SU-DHL-6 (cell line): ENCODE measurements around the gene MRM2.

Experiments used
- H2AFZ ChIP-seq: fragments of 200-600 bp; sonication (generic); 2 replicates; pipeline ENCODE4 v1.6.1; 2014; ENCODE audit warnings: low read depth, mild to moderate bottlenecking, moderate library complexity, mixed read lengths, antibody characterized with exemption, low read length; ENCODE audit not compliant: severe bottlenecking
- H3F3A ChIP-seq: fragments of 200-600 bp; shearing (Covaris generic); 2 replicates; pipeline ENCODE4 v1.6.0; 2016; ENCODE audit warnings: antibody characterized with exemption, mild to moderate bottlenecking; ENCODE audit not compliant: insufficient read depth
- H3K27ac ChIP-seq: fragments of 200-600 bp; sonication (generic); 2 replicates; pipeline ENCODE4 v1.5.1; 2016; ENCODE audit warnings: low read depth, mild to moderate bottlenecking, low read length, moderate library complexity, mixed read lengths
- H3K27me3 ChIP-seq: fragments of 200-600 bp; sonication (generic), shearing (Covaris generic); 2 replicates; pipeline ENCODE4 v1.6.0; 2014; ENCODE audit warnings: mild to moderate bottlenecking, low read length
- H3K36me3 ChIP-seq: fragments of 200-600 bp; sonication (generic); 2 replicates; pipeline ENCODE4 v1.6.1; 2014; ENCODE audit warnings: mild to moderate bottlenecking, low read length, mixed read lengths
- H3K4me2 ChIP-seq: fragments of 300-600, 200-600 bp; shearing (Covaris generic), sonication (generic); 2 replicates; pipeline ENCODE4 v1.6.0; 2014; ENCODE audit warnings: low read length, low read depth, mild to moderate bottlenecking; ENCODE audit not compliant: poor library complexity, severe bottlenecking
- H3K4me3 ChIP-seq: fragments of 200-600 bp; sonication (generic); 2 replicates; pipeline ENCODE4 v1.5.1; 2014; ENCODE audit warnings: antibody characterized with exemption, low read length, mild to moderate bottlenecking, mixed read lengths; ENCODE audit not compliant: insufficient read depth, poor library complexity, severe bottlenecking
- H3K79me2 ChIP-seq: fragments of 200-600 bp; sonication (generic); 2 replicates; pipeline ENCODE4 v1.6.1; 2014; ENCODE audit warnings: mild to moderate bottlenecking, low read length, moderate library complexity; ENCODE audit not compliant: insufficient read depth
- H3K9ac ChIP-seq: fragments of 200-600 bp; sonication (generic); 2 replicates; pipeline ENCODE4 v1.7.0; 2014; ENCODE audit warnings: mild to moderate bottlenecking, low read length
- H3K9me2 ChIP-seq: fragments of 200-600 bp; sonication (generic); replicated peaks from 2 replicates; pipeline ENCODE4 v1.6.1; 2014; ENCODE audit warnings: low read length; ENCODE audit not compliant: insufficient read depth
- H3K9me3 ChIP-seq: fragments of 200-600 bp; sonication (generic); 2 replicates; pipeline ENCODE4 v1.6.1; 2014; ENCODE audit warnings: low read length, mixed read lengths; ENCODE audit not compliant: insufficient read depth
- H4K20me1 ChIP-seq: fragments of 200-600 bp; sonication (generic); 2 replicates; pipeline ENCODE4 v1.6.1; 2014; ENCODE audit warnings: low read depth, mild to moderate bottlenecking, antibody characterized with exemption, low read length, moderate library complexity, mixed read lengths
- EZH2phosphoT487 ChIP-seq: fragments of 200-600 bp; sonication (generic), shearing (Covaris generic); conservative IDR thresholded peaks from 2 replicates; pipeline ENCODE4 v1.6.1; 2018; ENCODE audit warnings: mild to moderate bottlenecking, antibody characterized with exemption, low read length, moderate library complexity, mixed read lengths
- TF ChIP-seq, protein P1 (sequence below): fragments of 200-600 bp; sonication (generic); IDR thresholded peaks from one replicate; pipeline ENCODE4 v1.5.1; 2017; ENCODE audit warnings: antibody characterized with exemption, mild to moderate bottlenecking, low read length, moderate library complexity; ENCODE audit not compliant: insufficient read depth, poor library complexity, severe bottlenecking

The MRM2 gene

DNA sequence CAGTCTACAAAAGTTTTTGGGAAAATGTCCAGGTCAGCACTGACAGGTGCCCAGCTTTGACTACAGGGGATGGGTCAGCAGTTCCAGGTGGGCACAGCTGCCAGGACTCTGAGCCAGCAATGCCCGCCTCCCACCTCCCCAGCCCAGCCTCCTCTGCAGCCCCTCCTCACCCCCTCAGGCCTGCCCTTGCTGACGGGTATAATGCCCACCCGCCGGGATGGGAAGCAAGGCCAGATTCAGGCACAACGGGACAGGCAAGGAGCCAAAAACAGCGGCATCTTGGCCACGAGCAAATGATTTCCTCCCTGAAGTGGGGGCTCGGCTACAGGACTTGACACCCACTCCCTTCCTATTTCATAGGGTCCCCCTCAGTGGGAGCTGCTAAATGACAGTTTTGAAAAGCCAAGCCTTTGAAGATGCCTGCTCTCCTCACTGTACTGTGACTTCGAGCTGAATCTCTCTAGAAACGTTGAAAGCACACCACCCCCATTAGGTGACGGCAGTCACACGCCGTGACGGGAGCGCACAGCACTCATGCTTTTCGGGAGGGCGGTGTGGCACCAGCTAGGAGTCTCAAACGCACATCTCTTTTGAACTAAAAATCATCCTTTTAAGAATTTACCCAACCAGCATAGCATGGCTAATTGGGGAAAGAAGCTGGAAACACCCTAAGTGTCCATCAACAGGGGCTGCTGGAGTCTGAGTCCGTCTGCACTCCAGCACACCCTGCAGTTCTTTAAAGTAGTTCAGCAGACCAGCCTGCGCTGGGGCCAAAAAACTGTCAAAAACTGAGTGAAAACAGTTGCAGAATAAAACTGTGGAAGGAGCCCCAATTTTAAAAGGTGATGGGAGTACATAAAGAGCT is 38.9 kb downstream of the MRM2 start:
- Histone ChIP-seq H3K4me3 (no peak overlapping the region), H2AFZ (no peak overlapping the region)

DNA sequence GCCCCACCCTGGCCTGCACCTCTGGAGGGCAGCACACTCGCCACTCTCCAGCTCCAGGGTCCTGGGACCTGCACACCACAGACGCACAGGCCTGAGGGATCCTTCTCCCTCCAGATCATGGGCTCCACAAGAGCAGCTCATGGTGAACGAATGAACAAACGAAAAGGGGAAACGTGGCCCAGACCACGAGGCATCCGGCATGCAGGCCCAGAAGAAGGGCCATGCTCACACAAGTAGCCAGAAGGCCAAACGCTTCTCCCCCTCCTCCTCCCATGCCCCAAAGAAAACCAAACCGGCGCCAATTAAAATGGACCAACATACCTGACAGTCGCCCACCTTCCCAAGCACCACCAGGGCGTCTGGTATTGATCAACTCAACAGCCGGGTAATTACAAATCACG is 39.6 kb downstream of the MRM2 start:
- no peak overlapping the region for H3K4me3 ChIP-seq
- H3K4me2 ChIP-seq = no peak overlapping the region
- no peaks in the 10 kb centered on the region for H3K27me3 ChIP-seq
- H3K9ac ChIP-seq = no peak overlapping the region
- H3K36me3 ChIP-seq = no peaks in the 10 kb centered on the region
- no peaks in the 10 kb centered on the region for H3K9me3 ChIP-seq
- no peak overlapping the region for H3K27ac ChIP-seq
- H3K9me2 ChIP-seq = no peaks in the 10 kb centered on the region
- H3K79me2 ChIP-seq = no peaks in the 10 kb centered on the region
- no peaks in the 10 kb centered on the region for H4K20me1 ChIP-seq
- no peak overlapping the region for H2AFZ ChIP-seq
- H3F3A ChIP-seq = no peaks in the 10 kb centered on the region
- TF ChIP-seq, protein P1, sequence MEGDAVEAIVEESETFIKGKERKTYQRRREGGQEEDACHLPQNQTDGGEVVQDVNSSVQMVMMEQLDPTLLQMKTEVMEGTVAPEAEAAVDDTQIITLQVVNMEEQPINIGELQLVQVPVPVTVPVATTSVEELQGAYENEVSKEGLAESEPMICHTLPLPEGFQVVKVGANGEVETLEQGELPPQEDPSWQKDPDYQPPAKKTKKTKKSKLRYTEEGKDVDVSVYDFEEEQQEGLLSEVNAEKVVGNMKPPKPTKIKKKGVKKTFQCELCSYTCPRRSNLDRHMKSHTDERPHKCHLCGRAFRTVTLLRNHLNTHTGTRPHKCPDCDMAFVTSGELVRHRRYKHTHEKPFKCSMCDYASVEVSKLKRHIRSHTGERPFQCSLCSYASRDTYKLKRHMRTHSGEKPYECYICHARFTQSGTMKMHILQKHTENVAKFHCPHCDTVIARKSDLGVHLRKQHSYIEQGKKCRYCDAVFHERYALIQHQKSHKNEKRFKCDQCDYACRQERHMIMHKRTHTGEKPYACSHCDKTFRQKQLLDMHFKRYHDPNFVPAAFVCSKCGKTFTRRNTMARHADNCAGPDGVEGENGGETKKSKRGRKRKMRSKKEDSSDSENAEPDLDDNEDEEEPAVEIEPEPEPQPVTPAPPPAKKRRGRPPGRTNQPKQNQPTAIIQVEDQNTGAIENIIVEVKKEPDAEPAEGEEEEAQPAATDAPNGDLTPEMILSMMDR = no peak
- no peak for TF ChIP-seq EZH2phosphoT487

More for the DNA sequence above, 38.9 kb downstream of the MRM2 start:
- no peak for TF ChIP-seq EZH2phosphoT487
- TF ChIP-seq, protein P1 = no peak
- Histone ChIP-seq H3K9me3 (no peaks in the 10 kb centered on the region), H3K27me3 (no peaks in the 10 kb centered on the region), H3K9me2 (no peaks in the 10 kb centered on the region), H3K79me2 (no peaks in the 10 kb centered on the region), H3K9ac (no peak overlapping the region), H3K4me2 (no peak overlapping the region), H3K27ac (no peak overlapping the region), H3F3A (no peaks in the 10 kb centered on the region), H4K20me1 (no peaks in the 10 kb centered on the region), H3K36me3 (no peaks in the 10 kb centered on the region)

DNA sequence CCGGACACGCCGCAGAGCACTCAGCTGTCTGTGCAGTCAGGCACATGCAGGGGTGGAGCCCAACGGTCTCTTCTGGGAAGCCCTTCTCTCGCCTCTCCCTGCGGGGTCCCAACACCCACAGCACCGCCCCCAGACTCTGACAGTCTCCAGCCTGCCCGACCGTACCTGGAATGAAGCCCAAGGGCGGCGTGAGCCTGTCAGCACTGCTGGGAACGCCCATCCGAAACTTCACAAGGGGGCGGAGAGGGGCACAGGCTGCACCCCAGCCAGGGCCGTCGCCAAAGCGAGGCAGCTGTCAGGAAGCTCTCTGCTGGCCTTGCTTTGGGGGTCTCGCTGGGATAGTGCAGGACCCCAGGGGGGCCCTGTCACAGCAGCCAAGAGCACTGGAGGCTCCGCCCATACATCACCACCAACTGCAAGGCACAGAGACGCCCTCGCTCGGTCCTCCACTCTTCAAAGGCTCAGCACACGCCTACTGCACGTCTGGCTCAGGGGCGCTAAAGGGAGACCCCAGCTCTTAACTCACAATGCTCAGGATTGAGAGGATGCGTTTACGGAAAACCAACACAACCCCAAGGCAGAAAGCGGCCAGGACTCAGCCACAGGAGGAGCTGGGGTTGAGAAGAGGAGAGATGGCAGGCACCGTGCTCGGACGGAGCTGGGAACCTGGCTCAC is 40.2 kb downstream of the MRM2 start:
- TF ChIP-seq, protein P1 = no peak
- TF ChIP-seq EZH2phosphoT487 = no peak
- Histone ChIP-seq H2AFZ (no peak overlapping the region), H4K20me1 (no peaks in the 10 kb centered on the region), H3K36me3 (no peaks in the 10 kb centered on the region), H3F3A (no peaks in the 10 kb centered on the region), H3K4me2 (no peak overlapping the region), H3K4me3 (no peak overlapping the region), H3K79me2 (no peaks in the 10 kb centered on the region), H3K9me3 (no peaks in the 10 kb centered on the region), H3K27ac (no peak overlapping the region), H3K27me3 (no peaks in the 10 kb centered on the region), H3K9ac (no peak overlapping the region), H3K9me2 (no peaks in the 10 kb centered on the region)
